Gastroesophageal sphincter (tissue), 3 donors: Measurements from ENCODE around the gene LRR1.

Experiments
- CTCF ChIP-seq, 4 experiments: fragments of 200-600 bp in 2 of 4; fragments of 450-650 bp in 2 of 4; sonication (generic) in 1 of 4; IDR thresholded peaks; one replicate each; pipeline ENCODE4 v1.5.1; 2017 to 2019; ENCODE audit warnings: antibody characterized with exemption in 4 of 4, mild to moderate bottlenecking in 2 of 4, moderate library complexity in 2 of 4
- EP300 ChIP-seq: sonication (generic); formaldehyde crosslinking; IDR thresholded peaks from one replicate; pipeline ENCODE4 v1.6.1; 2017; ENCODE audit warnings: antibody characterized with exemption, mild to moderate bottlenecking
- POLR2A ChIP-seq, 2 donors: fragments of 450-650 bp; IDR thresholded peaks; one replicate each; pipeline ENCODE4 v1.6.1; 2017; ENCODE audit warnings: antibody characterized with exemption in 2 of 2, mild to moderate bottlenecking in 2 of 2, moderate library complexity in 1 of 2
- POLR2AphosphoS5 ChIP-seq: sonication (generic); formaldehyde crosslinking; IDR thresholded peaks from one replicate; pipeline ENCODE4 v1.6.1; 2017; ENCODE audit warnings: antibody characterized with exemption

DNA sequence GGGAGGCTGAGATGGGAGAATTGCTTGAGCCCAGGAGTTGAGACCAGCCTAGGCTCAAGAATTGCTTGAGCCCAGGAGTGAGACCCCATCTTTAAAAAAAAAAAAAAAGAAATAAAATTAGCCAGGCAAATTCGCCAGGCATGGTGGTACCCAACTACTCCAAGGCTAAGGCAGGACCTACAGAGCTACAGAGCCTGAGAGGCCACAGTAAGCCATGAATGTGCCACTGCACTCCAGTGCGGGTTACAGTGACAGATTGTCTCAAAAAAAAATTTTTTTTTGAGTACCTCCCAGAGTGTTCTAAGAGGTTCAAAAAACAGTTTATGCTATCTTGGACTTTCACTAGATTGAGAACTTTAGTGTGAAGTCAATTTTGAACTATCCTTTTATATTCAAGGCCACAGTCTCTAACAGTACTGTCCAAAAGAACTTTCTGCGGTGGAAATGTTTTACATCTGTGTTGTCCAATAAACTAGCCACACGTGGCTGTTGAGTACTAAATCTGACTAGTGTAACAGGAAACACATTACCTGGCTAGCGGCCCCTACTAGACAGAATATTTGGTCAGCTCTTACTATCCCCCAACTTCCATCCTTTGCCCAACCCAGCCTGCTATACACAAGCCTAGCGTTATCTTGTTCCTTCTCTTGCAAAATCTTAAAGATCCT lies 19.2 kb downstream of the LRR1 start:
- TF ChIP-seq CTCF (IDR thresholded peaks at IDR 0.05) (no peak), POLR2A (IDR thresholded peaks at IDR 0.05) (no peak), EP300 (no peak), POLR2AphosphoS5 (no peak)
